GM19025 (cell line): ENCODE measurements around the gene FAM120B.

Source experiments
- ATAC-seq: cut with Tn5 transposase; IDR thresholded peaks from one replicate; pipeline ENCODE4 v1.9.1; 2021; ENCODE audit warnings: mild to moderate bottlenecking, low read depth, moderate library complexity; ENCODE audit not compliant: unreplicated experiment

Gene FAM120B

GRCh38 chr6:170272341-170273065, 34.1 kb upstream of the FAM120B start:
- ATAC-seq, result no peak

- ATAC-seq, result no peak
Measured at GRCh38 chr6:170273191-170273590, 33.4 kb upstream of the FAM120B start.

DNA sequence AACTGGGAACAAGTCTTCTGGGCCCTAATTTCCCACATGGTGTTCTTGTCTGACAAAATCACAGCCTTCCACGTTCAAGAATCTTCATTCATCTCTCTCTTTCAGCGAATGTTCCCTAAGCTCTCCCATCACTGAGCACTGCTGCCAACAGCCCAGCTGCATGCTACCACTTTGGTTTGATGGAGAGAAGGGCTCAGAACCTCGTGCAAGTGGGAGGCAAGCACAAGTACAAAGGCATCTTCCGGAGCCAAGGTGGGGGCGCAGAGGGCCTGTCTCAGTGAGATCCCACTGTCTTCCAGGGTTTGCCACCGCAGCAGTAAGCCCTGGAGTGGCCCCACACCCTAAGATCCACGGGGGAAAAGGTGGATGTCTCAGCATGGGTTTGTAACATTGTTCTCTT, 32.9 kb upstream of the FAM120B start:
- no peak for ATAC-seq

DNA sequence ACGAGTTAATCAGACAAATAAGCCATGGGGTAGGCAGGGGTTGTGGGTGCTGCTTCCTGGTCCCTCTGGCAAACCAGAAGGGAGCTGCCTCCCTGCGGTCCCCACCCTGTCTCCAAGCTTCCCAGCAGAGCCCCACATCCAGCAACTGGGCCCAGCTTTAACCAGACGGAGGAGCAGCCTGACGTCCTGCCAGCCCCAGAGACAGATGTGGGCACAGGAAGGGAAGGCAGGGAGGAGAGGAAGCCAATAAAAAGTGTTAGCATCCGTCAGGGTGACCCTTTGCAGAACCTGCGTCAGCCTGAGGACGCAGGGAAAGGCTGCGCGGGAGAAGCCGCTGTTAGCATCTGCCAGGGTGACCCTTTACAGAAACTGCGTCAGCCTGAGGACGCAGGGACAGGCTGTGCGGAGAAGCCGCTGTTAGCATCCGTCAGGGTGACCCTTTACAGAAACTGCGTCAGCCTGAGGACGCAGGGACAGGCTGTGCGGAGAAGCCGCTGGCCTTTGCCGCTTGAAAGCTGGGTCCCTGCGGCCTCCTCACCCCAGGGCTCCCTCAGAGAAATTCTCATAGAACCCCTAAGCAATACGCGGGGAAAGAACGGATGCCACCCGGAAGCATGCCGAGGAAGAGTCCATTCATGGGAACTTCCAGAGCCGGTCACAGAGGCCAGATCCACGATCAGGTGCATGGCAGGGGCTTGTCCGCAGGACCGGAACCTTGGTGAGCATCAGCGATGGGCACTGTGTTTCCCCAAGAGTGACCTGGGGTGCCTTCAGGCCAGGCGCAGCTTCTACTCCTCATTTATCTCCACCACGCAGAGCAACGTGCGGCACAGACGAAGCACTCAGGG, 31.6 kb upstream of the FAM120B start:
- no peak for ATAC-seq

- ATAC-seq, result no peak
Measured at GRCh38 chr6:170276369-170277057, 30.0 kb upstream of the FAM120B start.

DNA sequence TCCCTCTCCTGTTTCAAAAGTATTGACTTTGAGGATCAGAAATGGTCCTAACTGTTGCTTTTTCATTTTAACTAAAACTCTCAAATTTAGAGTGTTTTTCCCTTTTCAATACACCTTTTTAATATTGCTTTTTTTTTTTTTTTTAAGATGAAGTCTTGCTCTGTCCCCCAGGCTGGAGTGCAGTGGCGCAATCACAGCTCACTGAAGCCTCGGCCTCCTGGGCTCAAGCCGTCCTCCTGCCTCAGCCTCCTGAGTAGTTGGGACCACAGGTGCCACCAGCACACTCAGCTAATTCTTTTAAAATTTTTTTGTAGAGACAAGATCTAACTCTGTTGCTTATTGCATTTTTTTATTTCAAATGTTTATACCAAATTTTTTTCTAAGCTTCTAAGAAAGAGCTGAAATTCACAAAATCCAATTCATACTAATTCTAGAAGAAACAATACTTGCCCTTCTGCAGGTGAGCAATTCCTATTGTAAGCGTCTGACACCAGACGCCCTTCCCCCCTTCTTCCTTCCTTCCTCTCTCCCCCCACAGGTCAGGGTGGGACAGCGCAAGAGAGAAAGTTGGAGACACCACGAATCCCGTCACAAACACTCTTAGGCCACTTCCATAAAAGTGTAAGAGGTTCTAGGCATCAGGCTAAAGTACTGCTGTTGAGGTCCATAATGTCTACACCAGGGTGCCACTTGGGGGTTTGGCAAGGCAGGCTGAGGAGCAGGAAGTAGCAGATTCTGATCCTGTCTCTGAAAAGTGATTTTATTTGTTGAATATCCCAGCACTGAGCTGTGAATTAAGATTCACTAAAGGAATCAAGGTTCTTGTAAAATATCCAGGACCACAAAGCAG, 28.4 kb upstream of the FAM120B start:
- no peak for ATAC-seq

- ATAC-seq, result no peak
Measured at GRCh38 chr6:170278743-170279094, 27.8 kb upstream of the FAM120B start.

GRCh38 chr6:170279426-170279825, 27.1 kb upstream of the FAM120B start:
- no peak for ATAC-seq

DNA sequence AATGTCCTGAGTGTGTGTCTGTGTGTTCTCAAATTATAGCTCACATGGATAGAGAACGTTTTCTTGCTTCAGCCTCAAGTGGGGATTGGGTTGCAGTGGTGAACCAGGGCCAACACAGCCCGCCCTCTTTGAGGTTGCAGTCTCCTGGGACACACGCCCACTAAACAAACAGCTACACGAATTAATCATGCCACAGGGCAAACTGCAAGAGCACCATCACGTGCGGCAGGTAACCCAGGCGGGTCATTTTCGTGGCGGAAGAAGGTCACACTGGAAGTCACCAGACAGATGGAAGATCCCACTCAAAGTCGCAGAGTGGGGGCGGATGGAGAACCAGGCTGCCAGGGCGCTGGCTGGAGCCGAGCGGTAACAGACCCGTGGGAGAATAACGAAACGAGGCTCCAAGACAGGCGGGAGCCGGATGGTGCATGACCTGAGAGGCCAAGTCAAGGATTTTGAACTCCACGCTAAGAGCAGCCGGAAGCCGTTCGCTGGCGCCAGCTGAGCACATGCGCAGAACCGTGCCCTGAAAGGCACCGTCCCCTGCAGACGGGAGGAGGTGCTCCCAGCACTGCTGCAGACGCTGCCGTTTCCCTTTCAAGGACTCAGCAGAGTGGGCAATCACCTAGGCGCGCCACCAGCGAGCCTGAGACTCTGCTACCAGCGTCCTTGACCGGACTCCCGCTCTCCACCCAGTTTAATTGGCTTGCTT, 26.4 kb upstream of the FAM120B start:
- peak; percentile 77 for ATAC-seq

GRCh38 chr6:170280689-170281045, 25.9 kb upstream of the FAM120B start:
- peak; percentile 34 for ATAC-seq

- no peak for ATAC-seq
Measured at GRCh38 chr6:170281331-170282292, 24.9 kb upstream of the FAM120B start.

GRCh38 chr6:170282512-170283158, 23.9 kb upstream of the FAM120B start:
- no peak for ATAC-seq

- ATAC-seq, result no peak
Measured at GRCh38 chr6:170283212-170284081, 23.1 kb upstream of the FAM120B start.

GRCh38 chr6:170284126-170284773, 22.3 kb upstream of the FAM120B start:
- ATAC-seq, result no peak

DNA sequence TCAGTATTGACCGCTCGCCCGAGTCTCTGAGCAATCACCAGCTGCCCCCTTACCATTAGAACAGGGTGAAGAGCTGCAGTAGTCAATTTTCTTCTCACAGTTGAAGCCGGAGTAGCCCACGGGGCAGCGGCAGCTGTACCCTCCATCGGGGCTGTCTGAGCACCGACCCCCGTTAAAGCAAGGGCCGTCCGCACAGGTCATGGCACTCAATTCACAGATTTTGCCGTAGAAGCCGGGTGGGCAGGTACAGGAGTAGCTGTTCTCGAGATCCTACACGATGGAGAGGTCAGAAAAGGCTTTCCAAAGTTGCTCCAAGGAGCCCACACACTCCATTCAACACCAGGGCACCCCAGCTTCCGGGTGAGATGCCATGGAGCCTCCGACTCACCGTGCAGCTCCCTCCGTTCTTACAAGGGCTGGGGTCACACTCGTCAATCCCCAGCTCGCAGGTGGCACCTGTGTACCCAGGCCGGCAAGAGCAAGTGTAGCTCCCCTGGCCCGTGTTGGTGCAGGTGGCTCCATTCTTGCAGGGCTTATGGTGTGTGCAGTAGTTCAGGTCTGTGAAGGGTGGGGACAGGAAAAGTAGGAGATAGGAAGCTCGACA, 21.6 kb upstream of the FAM120B start:
- ATAC-seq, result no peak

GRCh38 chr6:170285482-170285881, 21.1 kb upstream of the FAM120B start:
- ATAC-seq, result no peak
